Skin of body (tissue), 2 donors: ENCODE results near the gene GPANK1. TPM values are rescaled to one million over a fixed set of nuclear protein-coding genes. Genes with fewer than 3 reads are reported as not detected.
A peak's percentile ranks its signal among the peaks of the same experiment; 100 is the strongest.
"Not testable (repeated sequence)": the region's sequence is repeated elsewhere in the genome, so short reads cannot be mapped to it uniquely, and the experiment has no call there.

Source experiments
- DNase-seq: peaks from one replicate; lab custom pipeline; 2025; lab: John Stamatoyannopoulos, UW
- total RNA-seq: library from RNA; depleted of rRNA; stranded (reverse); fragments of >200 nt; gene quantifications from one replicate; pipeline ENCODE4 v1.2.3, GENCODE V29; 2014

Gene GPANK1
- 8.2 TPM for total RNA-seq

DNA sequence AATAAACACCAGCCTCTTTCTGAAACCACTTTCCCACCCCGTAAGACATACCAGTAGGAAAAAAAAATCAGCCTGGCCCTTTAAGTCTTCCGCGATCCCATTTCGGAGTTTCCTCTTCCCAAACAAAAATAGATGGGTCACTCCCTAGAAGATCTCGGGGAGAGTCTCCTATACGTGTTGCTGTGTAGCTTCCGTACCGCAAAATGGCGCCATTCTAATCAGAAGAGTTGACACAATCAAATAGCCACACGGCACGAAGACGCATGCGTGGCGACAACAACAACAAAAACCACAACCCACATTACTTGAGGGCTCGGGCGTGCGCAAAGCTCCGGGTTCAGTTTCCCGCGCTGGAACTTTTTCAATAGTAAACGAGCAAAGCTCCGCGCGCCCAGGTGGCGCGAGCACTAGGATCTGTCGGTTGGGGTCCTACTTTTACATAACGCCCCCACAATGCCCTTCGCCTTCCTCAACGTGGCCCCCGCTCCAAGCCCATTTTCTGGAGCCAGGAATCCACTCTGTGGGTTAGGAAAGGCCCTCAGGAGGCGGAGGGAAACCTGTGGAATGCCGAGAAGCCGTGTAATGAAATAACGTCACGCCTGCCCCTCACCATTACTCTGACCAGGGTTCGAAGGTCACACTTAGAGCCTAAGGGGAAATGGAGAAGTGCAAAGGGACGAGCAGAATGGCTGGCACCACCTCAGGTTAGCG, at the start of gene GPANK1:
GPANK1 (minus strand) TSS at position 208 of the 711 bp plus-strand sequence. CDS start 519 bp downstream, outside the sequence.
- DNase-seq: peak; percentile 98

- no peak for DNase-seq
These were observed 49.3 kb upstream of the GPANK1 start for GRCh38 chr6:31713991-31714684.

- DNase-seq: no peak
These were observed 48.7 kb upstream of the GPANK1 start for GRCh38 chr6:31713465-31713864.

- no peak for DNase-seq
These were observed 47.5 kb upstream of the GPANK1 start for GRCh38 chr6:31712296-31712695.

GRCh38 chr6:31711233-31711632, 46.4 kb upstream of the GPANK1 start:
- no peak for DNase-seq

DNA sequence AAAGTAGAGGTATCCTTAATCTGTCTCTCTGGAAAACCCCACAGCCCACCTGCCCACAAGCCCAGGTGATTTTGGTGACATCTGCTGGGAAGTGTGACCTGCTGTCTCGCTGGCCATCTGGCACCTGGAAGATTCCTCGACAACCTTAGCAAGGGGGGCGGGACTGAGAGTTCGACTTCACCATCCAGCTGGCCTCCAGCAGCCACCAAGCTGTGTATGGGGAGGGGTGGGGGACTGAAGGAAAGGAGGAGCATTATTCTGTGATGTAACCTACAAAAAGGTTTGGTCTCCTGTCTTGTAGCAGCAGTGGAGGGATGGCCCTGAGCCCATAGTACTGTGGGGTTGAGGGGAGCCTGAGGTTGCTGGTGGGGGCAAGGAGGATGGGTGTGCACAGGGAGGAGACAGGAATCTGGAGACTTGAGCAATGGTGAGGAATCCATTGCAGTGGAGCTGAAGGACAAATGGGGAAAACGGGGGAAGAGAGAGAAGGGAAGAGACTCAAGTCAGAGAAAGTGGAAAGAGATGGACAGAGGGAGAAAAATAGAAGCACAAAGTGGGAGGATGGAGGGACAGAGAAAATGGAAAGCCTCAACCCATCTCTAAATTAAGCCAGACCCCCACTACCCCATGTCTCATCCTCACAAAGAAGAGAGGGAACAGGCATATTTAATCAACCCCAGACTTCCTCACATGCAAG, 45.9 kb upstream of the GPANK1 start:
- no peak for DNase-seq

- DNase-seq: not testable (repeated sequence)
These were observed 44.4 kb upstream of the GPANK1 start for GRCh38 chr6:31709157-31709556.

DNA sequence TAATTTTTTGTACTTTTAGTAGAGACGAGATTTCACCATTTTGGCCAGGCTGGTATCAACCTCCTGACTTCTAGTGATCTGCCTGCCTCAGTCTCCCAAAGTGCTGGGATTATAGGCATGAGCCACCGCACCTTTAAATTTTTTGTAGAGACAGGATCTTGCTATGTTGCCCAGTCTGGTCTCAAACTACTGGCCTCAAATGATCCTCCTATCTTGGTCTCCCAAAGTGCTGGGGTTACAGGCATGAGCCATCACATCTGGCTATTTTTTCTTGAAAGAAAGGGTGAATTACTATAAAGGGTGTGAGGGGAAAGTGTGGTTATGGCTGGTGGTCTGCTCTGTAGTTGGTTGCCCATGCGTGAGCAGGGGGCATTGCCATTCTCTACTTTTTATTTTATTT, 43.4 kb upstream of the GPANK1 start:
- no peak for DNase-seq

- DNase-seq: no peak
These were observed 42.9 kb upstream of the GPANK1 start for GRCh38 chr6:31707701-31708100.

- no peak for DNase-seq
These were observed 41.8 kb upstream of the GPANK1 start, which contains the start of gene LY6G6F for GRCh38 chr6:31706599-31706998. Gene LY6G6F (plus strand): TSS chr6:31706866. CDS start chr6:31706907, 41 bp downstream.

DNA sequence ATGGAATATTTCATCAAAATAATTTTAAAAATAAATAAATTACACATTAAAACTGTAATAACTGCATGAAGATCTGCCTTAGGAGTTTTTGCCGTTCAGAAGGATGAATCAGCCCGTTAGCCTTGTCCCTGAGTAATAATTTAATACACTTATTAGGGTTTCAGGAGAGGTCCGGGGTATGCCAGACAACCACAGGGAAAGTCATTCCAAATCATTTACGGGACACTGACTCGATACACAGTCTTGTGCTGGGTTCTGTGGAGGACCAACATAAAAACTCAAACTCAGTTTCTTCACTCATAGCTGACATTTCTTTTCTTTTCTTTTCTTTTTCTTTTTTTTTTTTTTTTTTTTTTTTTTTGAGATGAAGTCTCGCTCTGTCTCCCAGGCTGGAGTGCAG, 41.1 kb upstream of the GPANK1 start:
- DNase-seq: no peak

DNA sequence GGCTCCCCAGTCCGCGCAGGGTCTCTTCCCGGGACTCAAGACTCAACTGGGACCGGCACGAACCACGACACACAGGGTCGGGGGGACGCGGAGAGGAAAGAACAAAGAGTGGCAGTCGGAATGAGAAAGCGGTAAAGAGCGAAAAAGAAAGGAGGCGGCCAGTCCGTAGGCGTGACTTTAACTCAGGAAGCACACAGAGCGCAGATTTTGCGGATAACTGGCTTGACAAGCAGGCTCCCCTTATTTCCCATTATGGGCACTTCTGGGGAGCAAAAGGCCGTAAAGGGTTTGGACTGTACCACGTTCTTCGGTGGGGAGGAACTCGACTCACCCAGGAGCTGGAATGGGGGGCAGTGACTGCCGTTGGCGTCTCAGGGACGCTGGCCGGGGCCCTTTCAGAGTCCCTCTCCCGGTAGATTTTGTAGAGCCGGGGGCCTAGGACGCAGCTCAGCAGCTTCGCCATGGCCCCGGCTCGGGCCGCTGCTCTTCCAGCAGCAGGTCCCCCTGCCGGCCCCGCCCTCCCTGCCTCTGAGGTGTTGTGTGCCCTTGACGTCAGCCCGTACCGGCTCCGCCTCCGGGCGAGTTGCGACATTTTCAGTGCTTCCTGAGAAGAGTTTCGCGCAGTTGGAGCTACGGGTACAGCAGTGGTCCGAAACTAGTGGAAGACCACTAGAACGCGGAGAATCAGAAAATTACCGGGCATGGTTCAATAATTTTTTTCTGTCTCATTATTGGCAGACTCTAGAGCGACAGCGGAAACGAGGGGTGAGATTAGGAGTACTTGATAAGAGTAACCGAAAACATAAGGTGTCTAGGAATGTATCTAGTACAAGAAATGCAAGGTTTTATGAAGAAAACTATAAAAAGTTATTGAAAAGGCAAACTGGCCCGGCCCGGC, 38.3 kb upstream of the GPANK1 start, which contains the start of gene ABHD16A:
ABHD16A (minus strand) TSS at position 506 of the 898 bp plus-strand sequence; CDS start at position 463, 43 bp downstream.
- DNase-seq: peak; percentile 99

DNA sequence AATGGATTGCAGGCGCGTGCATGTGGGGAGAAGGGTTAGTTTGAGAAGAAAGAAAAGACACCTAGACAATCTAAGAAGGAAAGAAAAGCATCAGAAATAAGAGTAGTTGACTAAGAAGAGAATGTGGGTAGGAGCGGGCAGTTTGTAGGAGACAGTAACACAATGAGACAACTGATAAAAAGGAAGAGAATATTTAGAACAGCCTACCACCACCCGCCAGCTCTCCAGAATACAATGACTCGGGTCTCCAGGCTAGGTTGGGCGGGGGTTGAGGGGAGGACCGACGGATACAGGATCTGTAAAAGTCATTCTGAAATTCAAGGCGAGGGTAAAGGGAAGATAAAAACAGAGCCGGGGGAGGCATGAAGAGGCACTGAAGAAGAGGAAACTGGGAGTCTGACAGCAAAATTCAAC, 37.6 kb upstream of the GPANK1 start:
- DNase-seq: no peak

GRCh38 chr6:31701666-31702404, 37.0 kb upstream of the GPANK1 start:
- DNase-seq: no peak

DNA sequence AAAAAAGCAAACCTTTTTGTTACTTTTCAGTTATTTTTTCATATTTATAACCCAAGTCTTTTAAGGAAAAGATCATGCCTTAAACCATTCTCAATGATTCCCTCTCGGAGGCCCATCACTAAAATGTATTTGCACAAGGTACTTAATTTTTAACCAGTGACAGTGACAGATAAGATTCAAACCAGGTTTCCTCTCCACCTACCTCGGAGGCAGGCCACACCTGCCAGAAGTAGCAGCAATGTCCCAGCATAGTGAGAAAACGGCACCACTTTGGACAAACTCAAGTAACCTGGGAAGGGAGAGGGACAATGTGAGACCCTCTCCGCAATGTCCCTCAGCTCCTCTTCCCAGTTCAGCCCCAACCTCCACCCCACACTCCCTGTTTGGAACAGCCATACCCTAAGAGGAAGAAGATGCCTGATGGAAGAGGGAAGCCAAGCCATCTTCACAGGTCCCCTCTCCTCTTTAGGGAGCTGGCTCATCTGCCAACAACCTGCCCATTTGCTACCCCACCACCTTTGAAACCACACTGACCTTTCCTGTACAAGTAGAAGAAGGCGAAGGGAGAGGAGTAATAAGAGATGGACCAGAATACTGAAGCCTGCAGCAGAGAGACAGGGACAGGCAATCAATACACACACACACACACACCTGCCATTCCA, 36.1 kb upstream of the GPANK1 start:
- no peak for DNase-seq

DNA sequence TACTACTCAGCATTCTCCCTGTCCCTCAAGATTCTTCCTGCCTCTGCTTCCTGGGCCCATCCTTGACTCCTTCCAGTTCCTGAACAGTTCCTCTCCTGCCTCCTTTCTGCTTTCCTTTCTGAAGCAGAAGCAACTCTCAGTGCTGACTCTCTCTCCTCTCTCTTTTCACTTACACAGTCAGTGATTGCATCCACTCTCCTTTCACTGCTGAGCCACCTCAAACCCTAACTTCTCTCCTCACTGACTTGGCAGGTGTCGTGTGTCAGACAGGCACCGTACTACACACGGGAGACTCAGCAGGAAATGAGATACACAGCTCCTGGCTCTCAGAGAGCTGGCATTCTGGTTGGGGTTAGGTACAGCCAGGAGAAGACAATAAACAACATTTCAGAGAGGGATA, 32.8 kb upstream of the GPANK1 start:
- no peak for DNase-seq

- DNase-seq: no peak
These were observed 28.7 kb upstream of the GPANK1 start for GRCh38 chr6:31693535-31693934.

GRCh38 chr6:31692886-31693285, 28.1 kb upstream of the GPANK1 start:
- DNase-seq: no peak

DNA sequence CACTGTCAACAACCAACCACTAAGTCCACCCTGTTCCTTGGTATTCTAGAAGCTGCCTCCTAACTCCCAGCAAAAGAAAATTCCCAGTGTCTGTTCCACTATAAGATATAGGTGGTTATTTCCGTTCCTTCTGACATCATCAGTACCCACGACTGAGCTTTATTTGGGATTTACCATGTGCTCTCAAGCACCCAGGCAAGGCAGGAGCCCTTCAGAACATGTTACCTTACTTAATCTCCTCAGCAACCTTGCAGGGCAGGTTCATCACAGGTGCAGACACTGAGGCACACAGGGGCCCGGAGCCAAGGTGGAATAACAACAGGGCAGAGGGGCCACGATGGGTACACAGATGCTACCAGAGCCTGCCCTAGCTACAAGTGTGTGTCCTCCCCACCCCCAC, 27.6 kb upstream of the GPANK1 start:
- DNase-seq: no peak

GRCh38 chr6:31691564-31692108, 26.8 kb upstream of the GPANK1 start:
- no peak for DNase-seq
